B cell (primary cell): ENCODE results near the gene SPECC1L.
"Not testable (repeated sequence)": the region's sequence is repeated elsewhere in the genome, so short reads cannot be mapped to it uniquely, and the experiment has no call there.

Experiments
- EZH2 ChIP-seq: IDR thresholded peaks from 2 replicates; pipeline ENCODE4 v1.6.1; 2012; ENCODE audit warnings: borderline replicate concordance, low read depth, mild to moderate bottlenecking, moderate library complexity, low read length; ENCODE audit not compliant: insufficient read depth, poor library complexity, severe bottlenecking
- TF ChIP-seq, protein P1 (sequence below): fragments of 200-600 bp; IDR thresholded peaks from one replicate; pipeline ENCODE4 v1.8.0; 2022; ENCODE audit warnings: antibody characterized with exemption, mild to moderate bottlenecking

DNA sequence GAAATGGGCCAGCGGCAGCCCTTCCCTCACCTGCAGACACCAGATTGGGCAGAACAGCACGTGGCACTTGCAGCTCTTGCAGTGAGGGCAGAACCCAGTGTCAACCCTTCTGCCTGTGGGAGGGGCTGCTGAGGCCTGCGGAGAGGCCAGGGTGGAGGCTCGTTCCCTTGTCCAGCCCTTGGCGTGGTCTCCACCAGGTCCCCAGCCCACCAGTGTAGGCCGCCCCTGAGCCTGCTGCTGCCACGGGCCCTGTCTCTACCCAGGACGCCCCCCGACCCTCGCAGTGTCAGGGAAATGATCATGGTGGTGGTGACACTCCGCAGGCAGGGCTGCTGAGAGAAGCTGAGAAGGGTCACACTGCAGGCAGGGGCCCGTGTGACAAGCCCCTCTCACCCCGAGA, 14.5 kb upstream of the SPECC1L start:
- TF ChIP-seq, protein P1, sequence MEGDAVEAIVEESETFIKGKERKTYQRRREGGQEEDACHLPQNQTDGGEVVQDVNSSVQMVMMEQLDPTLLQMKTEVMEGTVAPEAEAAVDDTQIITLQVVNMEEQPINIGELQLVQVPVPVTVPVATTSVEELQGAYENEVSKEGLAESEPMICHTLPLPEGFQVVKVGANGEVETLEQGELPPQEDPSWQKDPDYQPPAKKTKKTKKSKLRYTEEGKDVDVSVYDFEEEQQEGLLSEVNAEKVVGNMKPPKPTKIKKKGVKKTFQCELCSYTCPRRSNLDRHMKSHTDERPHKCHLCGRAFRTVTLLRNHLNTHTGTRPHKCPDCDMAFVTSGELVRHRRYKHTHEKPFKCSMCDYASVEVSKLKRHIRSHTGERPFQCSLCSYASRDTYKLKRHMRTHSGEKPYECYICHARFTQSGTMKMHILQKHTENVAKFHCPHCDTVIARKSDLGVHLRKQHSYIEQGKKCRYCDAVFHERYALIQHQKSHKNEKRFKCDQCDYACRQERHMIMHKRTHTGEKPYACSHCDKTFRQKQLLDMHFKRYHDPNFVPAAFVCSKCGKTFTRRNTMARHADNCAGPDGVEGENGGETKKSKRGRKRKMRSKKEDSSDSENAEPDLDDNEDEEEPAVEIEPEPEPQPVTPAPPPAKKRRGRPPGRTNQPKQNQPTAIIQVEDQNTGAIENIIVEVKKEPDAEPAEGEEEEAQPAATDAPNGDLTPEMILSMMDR, result not testable (repeated sequence)
- not testable (repeated sequence) for TF ChIP-seq EZH2
